Neural cell (in vitro differentiated cells): ENCODE measurements around the gene TOR1A.

ENCODE experiments used
- EZH2 ChIP-seq: fragments of 200-600, 300-800 bp; shearing (Covaris generic), sonication (generic); IDR thresholded peaks from 2 replicates; pipeline ENCODE4 v1.6.1; 2014; ENCODE audit warnings: antibody characterized with exemption, low read length, borderline replicate concordance, mild to moderate bottlenecking; ENCODE audit not compliant: insufficient read depth, poor library complexity, severe bottlenecking
- TAF1 ChIP-seq: IDR thresholded peaks from 2 replicates; pipeline ENCODE4 v1.6.1; 2012; ENCODE audit warnings: low read depth
- TF ChIP-seq, protein P1 (sequence below): fragments of 450-650 bp; IDR thresholded peaks from 2 replicates; pipeline ENCODE4 v1.5.1; 2014; ENCODE audit warnings: antibody characterized with exemption, mild to moderate bottlenecking, moderate library complexity; ENCODE audit not compliant: poor library complexity, severe bottlenecking

DNA sequence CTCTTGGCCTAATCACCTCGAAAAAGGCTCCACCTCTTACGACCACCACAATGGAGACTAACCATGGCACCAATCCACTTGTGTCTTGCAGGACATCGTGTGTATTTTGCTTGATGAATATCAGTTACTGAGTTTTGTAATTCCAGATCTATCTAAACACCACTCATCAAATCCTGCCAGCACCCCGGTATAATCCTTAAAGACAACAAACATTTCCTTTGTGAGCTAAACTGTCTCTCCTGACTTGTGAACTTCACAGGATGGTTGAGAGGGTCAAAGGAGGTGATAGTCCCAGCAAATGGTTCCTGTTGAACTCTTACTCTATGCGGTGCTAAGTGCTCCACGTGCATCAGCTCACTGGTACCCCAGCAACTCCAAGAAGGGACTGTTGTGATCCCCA, 25.0 kb downstream of the TOR1A start:
- TF ChIP-seq, protein P1, sequence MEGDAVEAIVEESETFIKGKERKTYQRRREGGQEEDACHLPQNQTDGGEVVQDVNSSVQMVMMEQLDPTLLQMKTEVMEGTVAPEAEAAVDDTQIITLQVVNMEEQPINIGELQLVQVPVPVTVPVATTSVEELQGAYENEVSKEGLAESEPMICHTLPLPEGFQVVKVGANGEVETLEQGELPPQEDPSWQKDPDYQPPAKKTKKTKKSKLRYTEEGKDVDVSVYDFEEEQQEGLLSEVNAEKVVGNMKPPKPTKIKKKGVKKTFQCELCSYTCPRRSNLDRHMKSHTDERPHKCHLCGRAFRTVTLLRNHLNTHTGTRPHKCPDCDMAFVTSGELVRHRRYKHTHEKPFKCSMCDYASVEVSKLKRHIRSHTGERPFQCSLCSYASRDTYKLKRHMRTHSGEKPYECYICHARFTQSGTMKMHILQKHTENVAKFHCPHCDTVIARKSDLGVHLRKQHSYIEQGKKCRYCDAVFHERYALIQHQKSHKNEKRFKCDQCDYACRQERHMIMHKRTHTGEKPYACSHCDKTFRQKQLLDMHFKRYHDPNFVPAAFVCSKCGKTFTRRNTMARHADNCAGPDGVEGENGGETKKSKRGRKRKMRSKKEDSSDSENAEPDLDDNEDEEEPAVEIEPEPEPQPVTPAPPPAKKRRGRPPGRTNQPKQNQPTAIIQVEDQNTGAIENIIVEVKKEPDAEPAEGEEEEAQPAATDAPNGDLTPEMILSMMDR, result no peak
- no peak for TF ChIP-seq EZH2
- no peak for TF ChIP-seq TAF1
